HG02798 (cell line): ENCODE measurements around the gene HCK.
"Not testable (repeated sequence)": the region's sequence is repeated elsewhere in the genome, so short reads cannot be mapped to it uniquely, and the experiment has no call there.

Experiments used
- ATAC-seq: cut with Tn5 transposase; IDR thresholded peaks from one replicate; pipeline ENCODE4 v1.9.1; 2021; ENCODE audit warnings: mild to moderate bottlenecking; ENCODE audit not compliant: unreplicated experiment, poor library complexity

The HCK gene

DNA sequence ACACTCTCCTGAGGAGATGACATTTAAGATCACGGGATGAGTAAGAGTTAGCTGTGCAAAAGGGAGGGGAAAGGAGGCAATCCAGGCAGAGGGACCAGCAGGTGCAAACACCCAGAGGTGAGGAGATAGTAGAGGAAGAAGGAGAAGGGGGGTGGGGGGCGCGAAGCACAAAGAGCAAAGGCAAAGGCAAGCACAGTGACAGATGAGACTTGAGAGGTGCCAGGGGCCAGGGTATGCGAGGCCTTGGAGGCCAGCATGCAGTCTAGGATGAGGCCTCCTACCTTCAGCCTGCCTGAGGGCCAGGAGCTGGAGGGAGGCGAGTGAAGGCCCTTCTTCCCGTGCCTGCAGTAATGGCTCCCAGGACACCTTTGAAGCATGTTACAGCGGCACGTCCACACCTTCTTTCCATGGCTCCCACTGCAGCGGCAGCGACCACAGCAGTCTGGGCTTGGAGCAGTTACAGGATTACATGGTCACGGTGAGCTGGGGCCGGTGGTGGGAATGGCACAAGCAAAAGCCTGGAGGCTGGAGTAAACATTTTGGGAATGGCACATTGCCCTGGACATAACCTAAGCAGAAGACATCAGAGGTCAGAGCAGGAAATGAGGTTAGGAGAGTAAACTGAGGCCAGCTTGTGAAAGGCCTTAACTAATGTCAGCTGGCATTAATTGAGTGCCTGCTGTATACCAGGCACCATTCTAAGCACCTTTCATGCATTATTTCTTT is 23.2 kb upstream of the HCK start:
- ATAC-seq = no peak

GRCh38 chr20:32029561-32029960 is 22.5 kb upstream of the HCK start:
- ATAC-seq = no peak

DNA sequence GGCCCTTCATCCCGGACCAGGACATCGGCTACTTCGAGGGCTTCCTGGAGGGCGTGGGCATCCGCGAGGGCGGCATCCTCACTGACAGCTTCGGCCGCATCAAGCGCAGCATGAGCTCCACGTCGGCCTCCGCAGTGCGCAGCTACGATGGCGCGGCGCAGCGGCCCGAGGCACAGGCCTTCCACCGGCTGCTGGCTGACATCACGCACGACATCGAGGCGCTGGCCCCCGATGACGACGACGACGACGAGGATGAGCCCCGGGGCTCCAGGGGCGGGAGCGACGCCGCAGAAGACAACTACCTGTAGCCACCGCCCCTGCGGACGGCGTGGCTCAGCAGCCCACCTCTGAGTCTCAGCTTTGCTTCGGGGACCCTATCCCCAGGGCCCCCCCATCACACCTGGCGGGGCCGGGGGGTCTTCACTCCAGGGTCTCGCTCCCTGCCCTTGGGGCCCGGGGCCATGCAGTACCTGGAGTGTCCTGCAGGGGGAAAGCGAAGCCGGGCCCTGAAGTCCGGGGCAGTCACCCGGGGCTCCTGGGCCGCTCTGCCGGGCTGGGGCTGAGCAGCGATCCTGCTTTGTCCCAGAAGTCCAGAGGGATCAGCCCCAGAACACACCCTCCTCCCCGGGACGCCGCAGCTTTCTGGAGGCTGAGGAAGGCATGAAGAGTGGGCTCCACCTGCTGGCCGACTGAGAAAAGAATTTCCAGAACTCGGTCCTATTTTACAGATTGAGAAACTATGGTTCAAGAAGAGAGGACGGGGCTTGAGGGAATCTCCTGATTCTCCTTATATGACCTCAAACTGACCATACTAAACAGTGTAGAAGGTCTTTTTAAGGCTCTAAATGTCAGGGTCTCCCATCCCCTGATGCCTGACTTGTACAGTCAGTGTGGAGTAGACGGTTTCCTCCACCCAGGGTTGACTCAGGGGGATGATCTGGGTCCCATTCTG is 20.8 kb upstream of the HCK start:
- ATAC-seq = peak; percentile 36

DNA sequence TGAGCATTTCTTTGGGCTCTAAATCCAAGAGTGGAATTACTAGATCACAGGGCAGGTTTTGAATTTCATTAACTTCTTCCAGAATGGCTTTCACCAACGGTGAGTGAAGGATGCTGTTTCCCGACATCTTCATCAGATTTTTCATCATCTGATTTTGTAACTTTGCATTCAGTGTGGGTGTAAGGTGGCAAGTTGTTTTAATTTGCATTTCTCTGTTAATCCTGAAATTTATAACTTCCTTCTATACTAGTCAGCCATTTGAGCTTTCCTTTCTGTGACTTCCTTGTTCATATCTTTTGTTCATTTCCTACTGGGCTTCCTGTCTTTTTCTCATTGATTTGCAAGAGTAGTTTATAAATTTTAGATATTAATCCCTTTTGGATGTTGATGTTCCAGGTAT is 18.7 kb upstream of the HCK start:
- no peak for ATAC-seq

GRCh38 chr20:32033721-32034120 is 18.3 kb upstream of the HCK start:
- not testable (repeated sequence) for ATAC-seq

DNA sequence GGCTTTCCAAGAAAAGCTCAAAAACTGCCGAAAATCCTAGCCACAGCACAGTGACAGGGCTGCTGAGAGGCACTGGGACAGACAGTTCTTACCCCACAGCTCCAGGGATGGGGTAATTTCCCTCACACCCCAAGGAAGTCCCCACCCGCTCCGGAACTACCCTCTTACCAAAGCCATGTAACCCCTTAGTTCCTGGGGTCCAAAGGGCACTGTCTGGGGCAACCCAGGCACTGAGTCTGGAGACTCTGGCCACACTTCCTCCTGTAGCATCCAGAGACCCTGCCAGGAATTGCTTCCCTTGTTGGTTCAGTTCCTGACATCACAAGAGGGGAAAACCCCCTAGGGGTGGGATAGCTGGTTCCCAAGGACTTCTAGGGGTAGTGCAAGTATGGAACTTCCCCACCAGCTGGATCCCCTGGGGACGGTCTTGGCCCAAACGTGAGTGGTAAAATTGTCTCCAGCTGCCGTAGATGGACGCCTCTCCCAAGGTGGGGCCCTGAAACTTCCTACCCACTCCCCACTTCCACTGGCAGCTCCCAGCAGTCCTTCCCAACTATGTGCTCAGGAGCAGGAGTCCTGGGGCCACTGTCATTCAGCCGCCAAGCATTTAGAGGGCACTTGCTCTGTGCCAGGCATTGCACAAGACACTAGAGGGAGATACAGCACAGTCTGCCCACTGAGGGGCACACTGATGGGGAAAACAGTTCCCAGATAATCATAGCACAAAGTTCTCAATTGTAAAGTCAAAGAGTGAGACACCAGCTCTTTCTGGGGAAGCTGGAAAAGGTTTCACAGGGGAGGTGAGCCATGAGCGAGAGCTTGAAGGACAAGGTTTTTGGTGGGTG is 17.2 kb upstream of the HCK start:
- no peak for ATAC-seq

DNA sequence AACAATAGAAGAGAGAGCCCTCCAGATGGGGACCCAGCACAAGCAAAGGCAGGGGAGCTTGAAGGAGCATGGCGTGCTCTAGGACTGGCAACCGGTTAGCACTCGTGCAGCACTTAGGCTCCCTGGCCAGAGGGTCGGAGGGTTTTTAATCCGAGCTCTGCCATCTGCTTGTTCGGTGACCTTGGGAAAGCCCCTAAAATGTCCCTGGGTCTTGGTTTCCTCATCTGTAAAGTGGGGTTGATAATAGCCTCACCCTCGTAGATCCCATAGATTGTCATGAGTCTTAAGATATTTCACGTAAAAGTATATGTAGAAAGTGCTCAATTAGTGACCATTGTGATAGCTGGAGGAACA is 16.6 kb upstream of the HCK start:
- ATAC-seq = no peak

GRCh38 chr20:32036252-32036651 is 15.8 kb upstream of the HCK start:
- ATAC-seq = no peak

DNA sequence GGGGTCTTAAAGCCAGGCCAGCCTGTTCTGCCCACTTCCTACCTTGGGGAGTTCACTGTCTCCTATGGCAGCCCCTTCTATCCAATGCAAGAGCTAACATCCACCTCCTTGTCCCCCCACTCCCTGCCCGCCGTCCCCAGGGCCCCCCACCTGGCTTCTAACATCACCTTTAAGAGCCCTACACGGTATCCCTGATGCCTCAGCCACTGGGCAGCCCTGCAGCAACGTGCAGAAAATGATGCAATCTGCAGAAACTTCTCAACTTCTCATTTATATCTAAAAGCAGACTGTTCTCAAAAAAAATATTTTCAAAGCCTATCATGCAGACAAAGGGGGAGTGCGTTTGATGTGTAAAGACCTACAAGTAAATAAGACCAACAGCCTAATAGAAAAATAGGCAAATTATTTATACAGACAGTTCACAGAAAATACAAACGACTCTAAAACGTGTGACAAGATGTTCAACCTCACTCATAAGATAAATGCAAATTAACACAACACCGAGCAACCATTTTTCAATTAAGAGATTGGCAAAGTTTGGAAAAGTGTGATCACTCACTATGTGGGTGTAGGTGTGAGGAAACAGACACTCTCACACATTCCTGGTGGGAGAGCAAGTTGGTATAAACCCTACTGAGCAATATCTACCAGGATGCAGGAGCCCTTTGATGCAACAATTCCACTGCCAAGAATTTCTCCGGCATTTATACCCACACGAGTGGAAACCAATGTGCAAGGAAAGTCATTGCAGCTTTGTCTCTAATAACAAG is 15.1 kb upstream of the HCK start:
- ATAC-seq = no peak

DNA sequence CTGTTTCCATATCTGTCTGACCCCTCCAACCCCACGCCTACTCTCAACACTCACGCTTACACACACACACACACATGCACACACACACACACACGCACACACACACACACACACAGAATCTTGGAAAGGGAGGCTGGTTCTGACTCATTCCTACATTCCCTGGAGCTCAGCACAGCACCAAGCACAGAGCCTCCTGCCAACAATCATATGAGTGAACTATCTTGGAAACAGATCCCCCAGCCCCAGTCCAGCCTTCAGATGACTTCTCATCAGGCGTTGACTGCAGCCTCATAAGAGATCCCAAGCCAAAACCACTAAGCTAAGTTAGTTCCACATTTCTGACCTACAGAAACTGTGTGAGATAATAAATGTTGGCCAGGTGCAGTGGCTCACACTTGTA is 14.1 kb upstream of the HCK start:
- no peak for ATAC-seq

- peak; percentile 63 for ATAC-seq
Measured at GRCh38 chr20:32040142-32040953, 11.7 kb upstream of the HCK start.

DNA sequence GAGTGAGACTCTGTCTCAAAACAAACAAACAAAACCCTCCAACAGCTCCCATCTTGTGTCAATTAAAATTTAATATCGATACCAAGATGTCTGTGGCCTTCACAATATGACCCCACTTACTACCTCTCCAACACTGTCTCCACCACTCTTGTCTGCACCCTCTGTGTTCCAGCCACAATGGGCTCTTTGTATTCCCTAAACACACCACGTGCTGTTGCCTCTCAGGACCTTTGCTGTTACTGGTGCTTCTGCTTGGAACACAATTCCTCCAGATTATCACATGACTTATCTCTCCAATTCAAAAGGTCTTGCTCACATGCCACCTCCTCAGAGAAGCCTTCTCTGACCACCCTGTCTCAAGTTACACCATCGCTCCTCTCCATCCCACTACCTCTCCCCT is 6.0 kb upstream of the HCK start:
- ATAC-seq = no peak

DNA sequence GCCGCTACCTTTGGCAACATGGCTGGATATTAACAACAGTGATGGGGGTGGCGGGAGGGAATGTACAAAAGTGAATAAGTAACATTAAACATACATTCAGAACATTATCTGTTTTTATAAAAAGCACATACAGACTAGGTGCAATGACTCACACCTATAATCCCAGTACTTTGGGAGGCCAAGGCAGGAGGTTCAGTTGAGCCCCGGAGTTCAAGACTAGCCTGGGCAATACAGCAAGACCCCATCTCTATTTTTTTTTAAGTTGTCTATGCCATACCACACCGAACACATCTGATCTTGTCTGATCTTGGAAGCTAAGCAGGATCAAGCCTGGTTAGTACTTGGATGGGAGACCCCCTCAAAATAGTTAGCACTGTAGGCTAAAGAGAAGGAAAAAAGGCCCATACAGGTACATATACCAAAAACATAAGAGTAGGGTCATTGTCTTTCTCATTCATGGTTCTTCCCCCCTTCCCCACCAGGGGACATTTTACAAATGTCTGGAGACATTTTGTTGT is 1.7 kb upstream of the HCK start:
- no peak for ATAC-seq

GRCh38 chr20:32050851-32051556 is 1.0 kb upstream of the HCK start:
- ATAC-seq = no peak

DNA sequence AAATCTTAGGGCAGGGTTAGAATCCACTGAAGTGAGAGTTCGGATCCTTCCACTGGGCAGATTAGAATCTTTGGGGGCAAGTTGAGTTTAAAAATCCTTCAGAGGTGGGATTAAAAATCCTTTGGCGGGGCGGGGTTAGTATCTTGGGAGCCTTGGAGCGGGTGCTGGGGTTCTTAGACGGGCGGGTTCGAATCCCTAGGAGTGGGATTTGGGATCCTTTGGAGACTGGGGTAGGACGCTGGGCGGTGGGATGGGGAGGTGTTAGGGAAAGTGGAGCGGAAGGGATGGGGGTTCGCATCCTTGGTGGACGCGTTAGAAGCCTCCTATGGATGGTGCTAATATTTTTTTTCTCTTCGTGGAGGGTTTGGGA is 337 bp upstream of the HCK start:
- ATAC-seq = no peak

DNA sequence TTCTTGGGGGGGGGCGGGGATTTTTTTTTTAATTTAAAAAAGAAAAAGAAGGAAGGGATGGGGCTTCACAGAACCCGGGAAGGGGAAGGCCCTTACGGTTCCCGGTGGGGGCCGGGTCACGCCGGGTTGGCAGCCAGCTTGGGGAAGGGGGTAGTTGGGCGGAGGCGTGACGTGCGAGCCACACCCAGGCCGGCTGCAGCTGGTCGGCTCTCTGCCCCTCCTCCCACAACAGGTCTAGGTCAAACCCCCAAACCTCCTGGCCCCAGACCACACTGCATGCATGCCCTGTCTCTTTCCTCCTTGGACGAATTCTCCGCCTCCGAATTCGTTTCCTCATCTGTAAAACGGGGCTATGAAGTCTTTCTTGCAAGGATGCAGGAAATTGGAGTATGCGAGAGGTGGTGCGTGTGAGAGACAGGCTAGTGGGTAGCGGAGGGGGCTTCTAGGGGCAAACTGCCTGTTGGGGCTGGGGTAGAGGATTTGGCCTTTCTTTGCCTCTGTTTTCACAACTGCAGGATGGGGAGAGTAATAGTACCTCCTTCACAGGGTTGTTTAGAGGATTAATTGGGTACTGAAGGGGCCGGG is 828 bp downstream of the HCK start:
- ATAC-seq = no peak

DNA sequence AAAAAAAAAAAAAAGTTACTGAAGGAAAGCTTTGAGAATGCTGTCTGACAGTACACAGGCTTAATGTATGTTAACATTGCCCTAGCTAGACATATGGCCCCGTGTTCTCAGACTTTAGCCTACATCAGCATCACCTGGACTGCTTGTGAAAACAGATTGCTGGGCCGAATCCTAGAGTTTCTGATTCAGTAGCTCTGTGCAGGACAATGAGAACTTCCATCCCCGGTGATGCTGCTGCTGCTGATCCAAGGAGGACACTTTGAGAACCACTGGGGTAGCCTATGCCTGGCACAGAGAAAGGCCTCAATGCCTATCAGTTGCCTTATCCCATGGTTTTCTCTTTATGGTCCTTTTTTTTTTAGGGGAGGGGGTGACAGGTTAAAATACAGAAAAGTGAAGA is 1.6 kb downstream of the HCK start:
- no peak for ATAC-seq
